ENCODE results near the gene DNAJC13. TPM values are rescaled to one million over a fixed set of nuclear protein-coding genes. Genes with fewer than 3 reads are reported as not detected.
A peak's percentile ranks its signal among the peaks of the same experiment; 100 is the strongest.

DNAJC13 gene
- total and polyA plus RNA-seq, 2 experiments from 2014 or later = 17.8 to 51.1 TPM

GRCh38 chr3:132503559-132503958, 86.3 kb downstream of the DNAJC13 start:
- H2AFZ ChIP-seq = no peak overlapping the region
- H3K27me3 ChIP-seq (replicated peaks; ENCODE audit: insufficient read depth) = no peaks in the 10 kb centered on the region
- H3K4me3 ChIP-seq = no peak overlapping the region
- no peak for DNase-seq
- peaks cover 33% of the 10 kb centered on the region; the same call in 1 of the 2 replicates for H3F3A ChIP-seq (ENCODE audit: insufficient read depth)
- no peak overlapping the region for H3K27ac ChIP-seq
- H3K9me2 ChIP-seq (ENCODE audit: insufficient read depth) = no peaks in the 10 kb centered on the region
- 93 to 94% methylated on average over 1 of the region's 1 CpG for WGBS, 2 experiments (ENCODE audit: low coverage in 1 of 2, low lambda C conversion rate in 2 of 2, missing lambda C conversion rate in 2 of 2)
- H4K20me1 ChIP-seq (ENCODE audit: insufficient read depth) = no peaks in the 10 kb centered on the region
- peaks cover 14% of the 10 kb centered on the region for H3K4me1 ChIP-seq (ENCODE audit: insufficient read depth)
- no peaks in the 10 kb centered on the region for H3K79me2 ChIP-seq (ENCODE audit: insufficient read depth)
- no peak overlapping the region for H3K4me2 ChIP-seq (ENCODE audit: unreplicated experiment)
- H3K36me3 ChIP-seq (ENCODE audit: low read depth) = peaks cover 72% of the 10 kb centered on the region
- H3K9ac ChIP-seq = no peak overlapping the region
- no peaks in the 10 kb centered on the region for H3K9me3 ChIP-seq (ENCODE audit: low read depth)
- TF ChIP-seq EZH2phosphoT487 (IDR thresholded peaks at IDR 0.05; ENCODE audit: insufficient read depth, low read depth) (no peak), EZH2 (IDR thresholded peaks at IDR 0.05; ENCODE audit: insufficient read depth, poor library complexity, severe bottlenecking) (no peak)
- in situ Hi-C loops (cut with MboI) = no loop called here

GRCh38 chr3:132504375-132504933, 87.2 kb downstream of the DNAJC13 start:
- Histone ChIP-seq H3F3A (ENCODE audit: insufficient read depth) (peaks cover 42% of the 10 kb centered on the region; the same call in 1 of the 2 replicates), H3K27ac (no peak overlapping the region), H3K9ac (no peak overlapping the region), H3K79me2 (ENCODE audit: insufficient read depth) (no peaks in the 10 kb centered on the region), H4K20me1 (ENCODE audit: insufficient read depth) (no peaks in the 10 kb centered on the region), H2AFZ (no peak overlapping the region), H3K27me3 (replicated peaks; ENCODE audit: insufficient read depth) (no peaks in the 10 kb centered on the region), H3K4me1 (ENCODE audit: insufficient read depth) (peaks cover 23% of the 10 kb centered on the region), H3K36me3 (ENCODE audit: low read depth) (peaks cover 66% of the 10 kb centered on the region), H3K9me2 (ENCODE audit: insufficient read depth) (no peaks in the 10 kb centered on the region), H3K4me3 (no peak overlapping the region), H3K4me2 (ENCODE audit: unreplicated experiment) (no peak overlapping the region), H3K9me3 (ENCODE audit: low read depth) (no peaks in the 10 kb centered on the region)
- no peak for TF ChIP-seq EZH2 (IDR thresholded peaks at IDR 0.05; ENCODE audit: insufficient read depth, poor library complexity, severe bottlenecking)
- no peak for TF ChIP-seq EZH2phosphoT487 (IDR thresholded peaks at IDR 0.05; ENCODE audit: insufficient read depth, low read depth)
- in situ Hi-C loops (cut with MboI) = no loop called here
- DNase-seq = no peak

- Histone ChIP-seq H3K36me3 (ENCODE audit: low read depth) (peaks cover 52% of the 10 kb centered on the region), H3K79me2 (ENCODE audit: insufficient read depth) (no peaks in the 10 kb centered on the region), H3K9me3 (ENCODE audit: low read depth) (no peaks in the 10 kb centered on the region), H3K27ac (no peak overlapping the region), H3K27me3 (replicated peaks; ENCODE audit: insufficient read depth) (no peaks in the 10 kb centered on the region), H3F3A (ENCODE audit: insufficient read depth) (peaks cover 33% of the 10 kb centered on the region; the same call in 1 of the 2 replicates), H2AFZ (no peak overlapping the region), H3K4me1 (ENCODE audit: insufficient read depth) (peaks cover 24% of the 10 kb centered on the region), H4K20me1 (ENCODE audit: insufficient read depth) (no peaks in the 10 kb centered on the region), H3K4me2 (ENCODE audit: unreplicated experiment) (no peak overlapping the region), H3K4me3 (no peak overlapping the region), H3K9me2 (ENCODE audit: insufficient read depth) (no peaks in the 10 kb centered on the region), H3K9ac (no peak overlapping the region)
- 90 to 92% methylated on average over 4 of the region's 4 CpGs for WGBS, 2 experiments (ENCODE audit: low coverage in 1 of 2, low lambda C conversion rate in 2 of 2, missing lambda C conversion rate in 2 of 2)
- DNase-seq = no peak
- TF ChIP-seq EZH2phosphoT487 (IDR thresholded peaks at IDR 0.05; ENCODE audit: insufficient read depth, low read depth) (no peak), EZH2 (IDR thresholded peaks at IDR 0.05; ENCODE audit: insufficient read depth, poor library complexity, severe bottlenecking) (no peak)
- in situ Hi-C loops (cut with MboI) = no loop called here
These were observed 90.4 kb downstream of the DNAJC13 start for GRCh38 chr3:132507657-132508056.

DNA sequence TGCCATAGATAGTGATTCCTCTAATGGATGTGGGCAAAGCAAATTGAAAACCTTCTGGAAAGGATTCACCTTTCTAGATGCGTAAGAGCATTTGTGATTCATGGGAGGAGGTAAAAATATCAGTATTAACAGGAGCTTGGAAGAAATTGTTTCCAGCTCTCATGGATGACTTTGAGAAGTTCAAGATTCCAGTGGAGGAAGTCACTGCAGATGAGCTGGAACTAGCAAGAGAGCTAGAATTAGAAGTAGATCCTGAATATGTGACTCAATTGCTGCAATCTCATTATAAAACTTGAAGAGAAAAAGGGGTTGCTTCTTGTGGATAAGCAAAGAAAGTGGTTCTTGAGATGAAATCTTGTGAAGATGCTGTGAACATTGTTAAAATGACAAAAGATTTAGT, 91.8 kb downstream of the DNAJC13 start:
- Histone ChIP-seq H3K4me2 (ENCODE audit: unreplicated experiment) (no peak overlapping the region), H3K9ac (0 out of 2 replicates have a peak overlapping the region, but pooled peaks have one; percentile 8), H2AFZ (no peak overlapping the region), H4K20me1 (ENCODE audit: insufficient read depth) (no peaks in the 10 kb centered on the region), H3F3A (ENCODE audit: insufficient read depth) (peaks cover 33% of the 10 kb centered on the region; the same call in 1 of the 2 replicates), H3K36me3 (ENCODE audit: low read depth) (peaks cover 53% of the 10 kb centered on the region), H3K27ac (peak overlapping the region; percentile 57), H3K4me1 (ENCODE audit: insufficient read depth) (peaks cover 24% of the 10 kb centered on the region), H3K79me2 (ENCODE audit: insufficient read depth) (no peaks in the 10 kb centered on the region), H3K4me3 (no peak overlapping the region), H3K9me2 (ENCODE audit: insufficient read depth) (no peaks in the 10 kb centered on the region), H3K9me3 (ENCODE audit: low read depth) (no peaks in the 10 kb centered on the region), H3K27me3 (replicated peaks; ENCODE audit: insufficient read depth) (no peaks in the 10 kb centered on the region)
- peak; percentile 70 for DNase-seq
- WGBS, 2 experiments (ENCODE audit: low coverage in 1 of 2, low lambda C conversion rate in 2 of 2, missing lambda C conversion rate in 2 of 2) = 71 to 80% methylated on average over 1 of the region's 1 CpG
- TF ChIP-seq EZH2 (IDR thresholded peaks at IDR 0.05; ENCODE audit: insufficient read depth, poor library complexity, severe bottlenecking) (no peak), EZH2phosphoT487 (IDR thresholded peaks at IDR 0.05; ENCODE audit: insufficient read depth, low read depth) (no peak)
- in situ Hi-C loops (cut with MboI) = no loop called here

Data from GM23248 (cell line).